Right lobe of liver (tissue), 4 donors: Measurements from ENCODE around the gene SRRM5.
A peak's percentile ranks its signal among the peaks of the same experiment; 100 is the strongest.

Source experiments
- POLR2A ChIP-seq: fragments of 450-650 bp; IDR thresholded peaks from one replicate; pipeline ENCODE4 v1.6.1; 2017; ENCODE audit warnings: antibody characterized with exemption, mild to moderate bottlenecking
- TF ChIP-seq, protein P1 (sequence below), 4 donors: fragments of 200-600 bp in 3 of 4; fragments of 450-650 bp in 1 of 4; IDR thresholded peaks; one replicate each; pipeline versions ENCODE4 v1.5.1 to v1.8.0; 2016 to 2022; ENCODE audit warnings: antibody characterized with exemption in 4 of 4, mild to moderate bottlenecking in 2 of 4
- donor health status: DM: no; HTN: no; CAD: no.
- donor health status: DM: no; HTN: no; CAD: no.
- donor health status: DM: no; HTN: yes; CAD: no.

DNA sequence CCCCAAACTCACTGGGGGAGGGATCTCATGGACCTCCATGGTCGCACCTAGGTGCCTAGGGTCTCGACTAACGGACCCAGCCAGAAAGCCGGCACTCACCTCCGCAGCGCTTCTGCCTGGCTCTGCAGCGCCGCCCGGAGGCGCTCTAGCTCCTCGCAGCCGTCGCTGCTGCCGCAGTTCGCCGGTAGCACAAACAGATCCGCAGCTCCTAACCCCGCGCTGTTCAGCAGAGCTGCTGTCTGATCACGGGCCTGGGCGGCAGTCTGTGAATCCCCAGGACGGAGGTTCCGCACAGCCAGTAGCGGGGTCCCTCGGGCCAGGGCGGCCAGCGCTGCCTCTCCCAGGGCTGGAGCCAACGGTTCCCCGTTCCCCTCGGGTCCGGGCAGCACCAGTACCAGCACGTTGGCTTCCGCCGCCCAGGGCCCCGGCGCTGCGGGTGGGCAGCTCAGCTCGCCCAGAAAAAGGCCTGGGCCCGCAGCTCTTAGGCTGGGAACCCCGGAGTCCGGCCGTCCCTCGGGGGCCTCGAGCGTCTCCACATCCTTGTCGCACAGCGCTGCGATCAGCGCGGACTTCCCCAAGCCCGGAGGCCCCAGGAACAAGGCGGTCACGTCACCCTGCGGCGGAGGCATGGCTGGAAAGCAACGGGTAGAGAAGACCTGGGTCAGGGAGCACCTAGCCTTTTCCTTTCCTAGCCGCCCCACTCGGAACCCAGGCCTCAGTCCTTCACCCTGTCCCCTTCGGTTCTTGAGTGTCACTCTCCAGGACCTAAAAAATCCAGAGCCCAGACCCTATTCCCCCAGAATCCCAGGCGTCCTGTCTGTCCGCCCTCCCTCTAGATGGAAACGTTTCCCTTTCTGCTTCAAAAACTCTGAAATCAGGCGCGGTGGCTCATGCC is 16.9 kb upstream of the SRRM5 start:
- TF ChIP-seq, protein P1, sequence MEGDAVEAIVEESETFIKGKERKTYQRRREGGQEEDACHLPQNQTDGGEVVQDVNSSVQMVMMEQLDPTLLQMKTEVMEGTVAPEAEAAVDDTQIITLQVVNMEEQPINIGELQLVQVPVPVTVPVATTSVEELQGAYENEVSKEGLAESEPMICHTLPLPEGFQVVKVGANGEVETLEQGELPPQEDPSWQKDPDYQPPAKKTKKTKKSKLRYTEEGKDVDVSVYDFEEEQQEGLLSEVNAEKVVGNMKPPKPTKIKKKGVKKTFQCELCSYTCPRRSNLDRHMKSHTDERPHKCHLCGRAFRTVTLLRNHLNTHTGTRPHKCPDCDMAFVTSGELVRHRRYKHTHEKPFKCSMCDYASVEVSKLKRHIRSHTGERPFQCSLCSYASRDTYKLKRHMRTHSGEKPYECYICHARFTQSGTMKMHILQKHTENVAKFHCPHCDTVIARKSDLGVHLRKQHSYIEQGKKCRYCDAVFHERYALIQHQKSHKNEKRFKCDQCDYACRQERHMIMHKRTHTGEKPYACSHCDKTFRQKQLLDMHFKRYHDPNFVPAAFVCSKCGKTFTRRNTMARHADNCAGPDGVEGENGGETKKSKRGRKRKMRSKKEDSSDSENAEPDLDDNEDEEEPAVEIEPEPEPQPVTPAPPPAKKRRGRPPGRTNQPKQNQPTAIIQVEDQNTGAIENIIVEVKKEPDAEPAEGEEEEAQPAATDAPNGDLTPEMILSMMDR (IDR thresholded peaks at IDR 0.05), result peak; percentile 56 to 72 (median 64)
- peak; percentile 26 for TF ChIP-seq POLR2A
